NK-92 (cell line): ENCODE data around the gene RNU4-1.
"Not testable (repeated sequence)": the region's sequence is repeated elsewhere in the genome, so short reads cannot be mapped to it uniquely, and the experiment has no call there.

Experiments used
- DNase-seq: peaks from one replicate; lab custom pipeline; 2025; ENCODE audit not compliant: unreplicated experiment; lab: John Stamatoyannopoulos, UW

RNU4-1 gene

DNA sequence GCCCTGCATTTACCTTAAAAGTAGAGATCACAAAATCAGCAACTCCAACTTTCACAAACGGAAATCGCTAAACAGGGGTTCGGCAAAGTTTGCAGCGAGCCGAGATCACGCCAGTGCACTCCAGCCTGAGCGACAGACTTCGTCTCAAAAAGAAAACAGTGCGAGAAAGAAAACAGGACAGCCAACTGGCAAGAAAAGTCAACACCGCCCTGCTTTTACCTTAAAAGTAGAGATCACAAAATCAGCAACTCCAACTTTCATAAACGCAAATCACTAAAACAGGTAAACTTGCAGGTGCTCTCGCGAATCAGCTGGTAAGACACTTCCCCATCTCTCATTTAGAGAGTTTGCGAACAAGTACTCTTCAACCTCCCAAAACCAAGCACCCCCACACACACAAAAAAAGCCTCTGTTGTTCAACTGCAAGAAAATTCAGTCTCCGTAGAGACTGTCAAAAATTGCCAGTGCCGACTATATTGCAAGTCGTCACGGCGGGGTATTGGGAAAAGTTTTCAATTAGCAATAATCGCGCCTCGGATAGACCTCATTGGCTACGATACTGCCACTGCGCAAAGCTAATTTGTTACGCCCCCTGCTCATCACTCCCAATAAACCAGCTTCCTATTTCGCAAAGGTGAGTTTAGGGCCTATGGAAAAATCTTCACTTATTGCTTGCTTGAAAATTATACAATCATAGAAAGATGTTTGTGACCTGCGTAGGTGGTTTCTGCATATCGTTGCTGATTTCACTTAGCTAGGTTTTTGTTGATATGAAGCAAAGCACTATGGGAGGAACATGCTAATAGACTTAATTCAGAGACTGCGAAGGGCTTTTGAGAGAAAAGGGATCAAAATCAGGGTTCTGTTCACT is at the start of gene RNU4-1:
RNU4-1 (minus strand) TSS at position 577 of the 871 bp plus-strand sequence.
- peak; percentile 5 for DNase-seq

- no peak for DNase-seq
These were observed 49.4 kb upstream of the RNU4-1 start for GRCh38 chr12:120342175-120343038.

DNA sequence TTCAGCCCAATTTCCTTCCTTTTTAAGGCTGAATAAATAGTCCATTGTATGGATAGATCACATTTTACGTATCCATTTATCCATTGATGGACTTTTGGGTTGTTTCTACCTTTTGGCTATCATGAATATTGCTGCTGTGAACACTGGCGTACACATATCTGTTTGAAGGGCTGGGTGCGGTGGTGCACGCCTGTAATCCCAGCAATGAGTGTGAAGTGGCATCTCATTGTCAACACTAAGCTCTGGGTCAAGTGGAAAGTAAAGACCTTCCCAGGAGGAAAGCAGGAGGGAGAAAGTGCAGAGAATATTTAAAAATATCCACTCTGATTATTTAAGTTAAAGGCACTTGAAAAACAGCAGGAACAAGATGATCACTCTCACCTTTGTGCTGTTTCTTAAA is 46.2 kb upstream of the RNU4-1 start:
- DNase-seq, result no peak

GRCh38 chr12:120337730-120338129 is 44.7 kb upstream of the RNU4-1 start:
- no peak for DNase-seq

GRCh38 chr12:120336392-120336791 is 43.4 kb upstream of the RNU4-1 start:
- not testable (repeated sequence) for DNase-seq

GRCh38 chr12:120335447-120335846 is 42.4 kb upstream of the RNU4-1 start:
- DNase-seq, result not testable (repeated sequence)

DNA sequence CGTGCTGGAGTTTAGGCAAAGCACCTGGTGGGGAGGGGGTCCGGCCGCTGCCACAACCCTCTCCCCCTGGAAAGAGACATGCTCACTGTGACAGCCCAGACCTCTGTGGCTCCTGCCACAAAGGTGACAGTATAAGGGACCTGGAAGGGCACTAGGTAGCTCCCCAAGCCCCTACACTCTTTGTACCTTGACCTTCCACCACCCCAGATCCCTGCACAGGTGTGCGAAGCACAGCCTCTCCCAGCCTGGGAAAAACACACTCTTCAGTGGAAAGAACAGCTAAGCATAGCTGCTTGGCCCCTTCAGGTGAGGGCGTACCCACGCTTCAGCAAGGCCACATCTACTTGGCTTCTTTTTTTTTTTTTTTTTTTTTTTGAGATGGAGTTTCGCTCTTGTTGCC is 39.5 kb upstream of the RNU4-1 start:
- DNase-seq, result no peak

- no peak for DNase-seq
These were observed 39.0 kb upstream of the RNU4-1 start for GRCh38 chr12:120332041-120332440.

- no peak for DNase-seq
These were observed 38.4 kb upstream of the RNU4-1 start for GRCh38 chr12:120331390-120331789.

DNA sequence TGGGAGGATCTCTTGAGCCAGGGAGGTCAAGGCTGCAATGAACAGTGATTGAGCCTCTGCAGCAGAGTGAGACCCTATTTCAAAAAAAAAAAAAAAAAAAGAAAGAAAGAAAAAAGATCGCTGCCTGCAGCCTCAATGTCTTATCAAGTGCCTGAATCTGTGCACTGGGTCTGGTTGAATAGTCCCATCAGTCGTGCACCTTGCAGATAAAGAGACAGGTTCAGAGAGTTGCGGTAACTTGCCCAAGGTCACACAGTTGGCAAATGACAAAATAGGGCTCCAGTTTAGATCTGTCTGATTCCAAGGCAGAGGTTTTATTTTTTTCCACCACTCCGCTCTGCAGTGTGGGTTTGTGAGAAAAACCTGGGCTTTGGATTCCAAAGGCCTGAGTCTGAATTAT is 35.2 kb upstream of the RNU4-1 start:
- DNase-seq, result no peak

DNA sequence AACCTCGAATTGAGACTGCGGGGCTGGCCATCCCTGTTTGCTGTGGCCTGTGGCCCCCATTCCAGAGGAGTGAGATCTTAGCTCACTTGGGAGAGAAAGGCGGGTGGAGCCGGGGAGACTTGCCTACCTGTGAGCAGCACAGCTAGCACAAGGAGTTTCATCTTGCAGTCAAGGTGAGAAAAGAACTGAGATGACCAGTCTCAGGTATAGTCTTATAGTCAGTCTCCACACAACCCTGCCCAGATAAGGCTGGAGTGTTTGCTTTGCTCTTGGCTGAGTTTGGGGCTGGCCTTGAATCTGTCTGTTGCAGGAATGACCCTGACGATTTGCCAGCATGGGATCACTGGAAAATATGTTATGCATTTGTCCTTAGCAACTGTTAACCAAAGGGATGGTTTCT is 34.6 kb upstream of the RNU4-1 start, which contains the start of gene PLA2G1B:
PLA2G1B (minus strand) TSS at position 187 of the 400 bp plus-strand sequence; CDS start at position 161, 26 bp downstream.
- DNase-seq, result no peak

DNA sequence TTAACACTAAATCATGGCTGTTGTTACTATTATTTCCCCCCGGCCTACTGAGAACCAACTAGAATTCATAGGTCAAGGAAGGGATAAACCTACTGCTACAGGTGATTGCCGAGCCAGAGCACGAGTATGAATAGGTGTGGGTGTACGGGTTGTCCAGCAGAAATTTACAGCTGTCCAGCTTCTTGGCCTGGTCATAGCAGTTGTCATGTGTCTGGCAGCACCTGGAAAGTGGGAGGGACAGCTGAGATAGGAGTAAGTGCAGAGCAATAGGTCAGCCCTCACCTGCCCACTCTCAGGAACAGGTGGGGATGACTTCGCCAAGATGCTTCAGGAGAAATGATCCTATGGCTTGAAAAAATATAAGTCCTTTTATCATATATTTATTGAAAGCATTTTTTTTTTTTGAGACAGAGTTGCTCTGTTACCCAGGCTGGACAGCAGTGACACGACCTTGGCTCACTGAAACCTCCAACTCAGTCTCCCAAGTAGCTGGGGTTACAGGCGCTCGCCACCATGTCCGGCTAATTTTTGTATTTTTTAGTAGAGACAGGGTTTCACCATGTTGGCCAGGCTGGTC is 31.9 kb upstream of the RNU4-1 start:
- DNase-seq, result no peak

- no peak for DNase-seq
These were observed 30.7 kb upstream of the RNU4-1 start for GRCh38 chr12:120323772-120324171.

GRCh38 chr12:120321382-120322202 is 28.6 kb upstream of the RNU4-1 start:
- no peak for DNase-seq

DNA sequence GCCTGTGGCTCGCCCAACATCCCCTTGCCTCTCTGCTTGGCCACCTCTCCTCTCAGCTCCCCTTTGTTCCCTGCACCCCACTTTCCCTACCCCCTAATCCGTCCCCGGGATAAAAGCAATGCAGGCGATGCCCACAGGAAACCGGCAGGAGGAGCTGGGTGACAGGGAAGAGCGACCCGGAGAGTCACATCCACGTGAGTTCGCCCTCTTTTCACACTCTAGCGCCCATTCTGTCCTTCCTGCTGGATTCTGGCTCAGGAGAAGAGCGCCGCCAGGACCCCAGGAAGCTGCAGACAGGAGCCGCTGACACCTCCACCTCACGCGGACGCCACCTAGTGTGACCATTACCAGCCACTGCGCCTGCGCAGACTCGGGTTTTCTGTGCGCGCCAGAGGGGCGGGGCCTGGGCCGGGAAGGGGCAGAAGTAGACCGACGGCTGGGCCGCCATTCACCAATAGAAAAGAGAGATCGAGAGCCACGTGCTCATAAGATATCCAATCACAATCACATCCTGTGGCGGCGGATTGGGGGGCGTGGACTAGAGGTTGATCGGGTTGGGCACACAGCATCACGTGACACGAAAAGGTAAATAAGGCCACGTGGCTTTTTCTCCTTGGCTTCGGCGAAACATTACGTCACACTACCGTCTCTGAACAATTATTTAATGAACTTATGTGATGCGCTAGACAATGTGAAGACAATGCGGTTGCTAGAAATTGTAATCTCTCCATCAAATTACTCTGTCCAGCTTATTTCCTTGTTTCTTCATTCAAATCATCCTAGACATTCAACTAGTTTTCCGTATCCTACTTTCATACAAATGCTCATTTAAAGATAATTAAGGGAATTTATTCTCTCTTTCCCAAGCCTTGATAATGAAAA is 24.4 kb upstream of the RNU4-1 start:
- DNase-seq, result peak; percentile 98

GRCh38 chr12:120316798-120317223 is 23.8 kb upstream of the RNU4-1 start:
- no peak for DNase-seq

DNA sequence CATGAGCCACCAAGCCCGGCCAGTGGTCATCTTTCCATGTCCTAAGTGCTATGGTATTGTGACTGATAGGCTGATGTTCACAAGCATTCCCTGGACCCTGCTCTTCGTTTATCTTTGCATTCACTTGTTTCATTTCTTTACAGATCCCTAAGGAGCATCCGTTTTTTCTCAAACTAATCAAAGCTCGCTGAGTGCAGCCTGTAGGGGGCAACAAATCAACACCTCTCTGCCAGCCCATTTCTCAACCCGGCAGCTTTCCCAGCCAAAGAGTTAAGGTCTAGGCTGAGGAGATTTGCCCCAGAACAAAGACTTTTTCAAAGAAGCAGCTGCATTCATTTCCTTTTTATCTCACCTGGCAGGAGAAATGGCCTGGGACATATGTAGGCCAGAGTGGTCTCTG is 21.2 kb upstream of the RNU4-1 start:
- no peak for DNase-seq

DNA sequence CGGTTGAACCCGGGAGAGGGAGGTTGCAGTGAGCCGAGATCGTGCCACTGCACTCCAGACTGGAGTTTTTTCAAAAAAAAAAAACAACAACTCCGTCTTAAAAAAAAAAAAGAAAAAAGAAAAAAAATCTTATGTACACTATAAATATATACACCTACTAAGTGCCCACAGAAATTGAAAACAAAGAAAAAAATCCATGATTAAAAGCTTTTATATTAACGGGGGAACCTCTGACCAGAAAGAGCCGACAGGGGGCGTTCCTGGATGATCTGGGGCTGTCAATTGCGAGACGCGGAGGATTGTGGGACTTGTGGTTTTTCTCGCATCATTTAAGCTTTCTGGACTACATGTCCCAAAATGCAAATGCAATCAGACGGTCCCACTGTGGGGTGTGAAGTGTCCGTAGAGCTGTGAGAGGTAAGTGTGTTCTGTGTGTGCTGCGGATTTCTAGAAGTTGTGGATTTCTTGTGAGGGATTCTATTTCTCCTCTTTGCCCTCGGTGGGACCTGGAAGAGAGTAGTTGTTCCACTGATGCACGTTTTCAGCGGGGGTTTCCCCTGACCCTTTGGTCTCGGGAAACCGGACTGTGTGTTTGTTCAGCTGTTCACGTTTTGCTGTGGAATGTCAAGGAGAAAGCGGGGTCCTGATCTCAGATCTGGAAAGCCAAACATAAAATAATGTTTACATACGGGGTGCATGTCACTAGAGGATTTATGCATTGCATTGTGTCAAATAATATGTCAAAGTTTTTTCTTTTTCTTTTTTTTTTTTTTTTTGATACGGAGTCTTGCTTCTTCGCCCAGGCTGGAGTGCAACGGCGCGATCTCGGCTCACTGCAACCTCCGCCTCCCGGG is 9.2 kb upstream of the RNU4-1 start, which contains the start of gene SIRT4:
SIRT4 (plus strand) TSS at position 360 of the 854 bp plus-strand sequence. CDS start 1,241 bp downstream, outside the sequence.
- DNase-seq, result peak; percentile 38

DNA sequence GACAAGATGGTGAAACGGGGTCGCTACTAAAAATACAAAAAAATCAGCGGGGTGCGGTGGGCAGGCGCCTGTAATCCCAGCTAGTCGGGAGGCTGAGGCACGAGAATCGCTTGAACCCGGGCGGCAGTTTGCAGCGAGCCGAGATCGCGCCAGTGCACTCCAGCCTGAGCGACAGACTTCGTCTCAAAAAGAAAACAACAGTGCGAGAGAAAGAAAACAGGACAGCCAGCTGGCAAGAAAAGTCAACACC is 701 bp downstream of the RNU4-1 start:
- DNase-seq, result no peak
